H1 (cell line): Measurements from ENCODE around the gene QRICH2. TPM values are rescaled to one million over a fixed set of nuclear protein-coding genes. Genes with fewer than 3 reads are reported as not detected.

Experiments
- CTCF ChIA-PET: fragments of 300-600 bp; sonication (Branson Sonifier 250); formaldehyde crosslinking; loops from one replicate; lab custom pipeline; 2021; ENCODE audit not compliant: partially characterized antibody; lab: Charles Lee
- POLR2A ChIA-PET: fragments of 300-600 bp; sonication (Branson Sonifier 250); formaldehyde crosslinking; loops from one replicate; lab custom pipeline; 2021; ENCODE audit warnings: inconsistent platforms; ENCODE audit not compliant: partially characterized antibody; lab: Charles Lee
- DNase-seq, 2 experiments: peaks; one replicate each; pipeline versions ENCODE4 v3.0.0 to v3.0.0-alpha.2; 2010 to 2022; ENCODE audit warnings: low spot score in 2 of 2, low read depth in 1 of 2, mixed read lengths in 1 of 2
- FAIRE-seq: peaks from 2 replicates; lab custom pipeline; 2011; peaks lifted over from hg19 to GRCh38; lab: Jason Lieb, UNC
- H2AFZ ChIP-seq: 2 replicates; pipeline ENCODE4 v1.8.1; 2012; ENCODE audit warnings: low read length, inconsistent platforms
- H2AK5ac ChIP-seq: 2 replicates; pipeline ENCODE4 v1.6.1; 2013; ENCODE audit warnings: low read depth, low read length
- H2BK120ac ChIP-seq: replicated peaks from 2 replicates; pipeline ENCODE3; 2013; ENCODE audit warnings: low read depth, low read length, inconsistent platforms
- H2BK12ac ChIP-seq: 2 replicates; pipeline ENCODE4 v1.6.1; 2013; ENCODE audit warnings: low read depth, low read length
- H2BK15ac ChIP-seq: 2 replicates; pipeline ENCODE4 v1.6.1; 2013; ENCODE audit warnings: low read length
- H2BK20ac ChIP-seq: 2 replicates; pipeline ENCODE4 v1.6.1; 2013; ENCODE audit warnings: low read length
- H2BK5ac ChIP-seq: 2 replicates; pipeline ENCODE4 v1.6.1; 2013; ENCODE audit warnings: low read depth, low read length
- H3K14ac ChIP-seq: 2 replicates; pipeline ENCODE4 v1.6.1; 2013; ENCODE audit warnings: inconsistent platforms; ENCODE audit not compliant: insufficient read length
- H3K18ac ChIP-seq: 2 replicates; pipeline ENCODE4 v1.6.1; 2013; ENCODE audit warnings: low read length; ENCODE audit errors: extremely low read depth
- H3K23ac ChIP-seq: 2 replicates; pipeline ENCODE4 v1.6.1; 2013; ENCODE audit warnings: inconsistent platforms; ENCODE audit not compliant: insufficient read length
- H3K23me2 ChIP-seq: 2 replicates; pipeline ENCODE4 v1.6.1; 2013; ENCODE audit warnings: low read depth, low read length
- H3K27ac ChIP-seq: 2 replicates; pipeline ENCODE4 v1.6.1; 2011; ENCODE audit warnings: low read depth, low read length, inconsistent platforms
- H3K27me3 ChIP-seq, 4 experiments: replicated peaks in 1 of 4; 1 replicate in 1 of 4; 2 replicates in 3 of 4; pipeline versions ENCODE4 v1.6.1 to v1.8.1; 2011 to 2013; ENCODE audit warnings: low read length in 3 of 4, mild to moderate bottlenecking in 3 of 4, inconsistent platforms in 2 of 4, mixed read lengths in 2 of 4, moderate library complexity in 1 of 4; ENCODE audit not compliant: control insufficient read depth in 3 of 4, insufficient read depth in 3 of 4; ENCODE audit errors: extremely low read depth in 1 of 4
- H3K36me3 ChIP-seq, 4 experiments: 2 replicates each; pipeline versions ENCODE4 v1.6.1 to v1.8.1; 2011 to 2013; ENCODE audit warnings: mild to moderate bottlenecking in 4 of 4, low read length in 3 of 4, moderate library complexity in 2 of 4, control low read depth in 1 of 4, inconsistent platforms in 1 of 4; ENCODE audit not compliant: insufficient read depth in 4 of 4, control insufficient read depth in 2 of 4
- H3K4ac ChIP-seq: replicated peaks from 2 replicates; pipeline ENCODE3; 2013; ENCODE audit warnings: low read length, low read depth, mixed read lengths, inconsistent platforms; ENCODE audit not compliant: insufficient read length
- H3K4me1 ChIP-seq, 4 experiments: replicated peaks in 1 of 4; 1 replicate in 1 of 4; 2 replicates in 3 of 4; pipeline versions ENCODE4 v1.6.1 to v1.8.1; 2011 to 2013; ENCODE audit warnings: low read length in 3 of 4, inconsistent platforms in 2 of 4, mixed read lengths in 1 of 4; ENCODE audit not compliant: insufficient read depth in 4 of 4, control insufficient read depth in 3 of 4
- H3K4me2 ChIP-seq, 2 experiments: 2 replicates each; pipeline versions ENCODE4 v1.6.1 to v1.8.1; 2011 to 2013; ENCODE audit warnings: low read depth in 2 of 2, low read length in 2 of 2, control low read depth in 1 of 2, inconsistent platforms in 1 of 2, mild to moderate bottlenecking in 1 of 2; ENCODE audit not compliant: insufficient read depth in 1 of 2
- H3K4me3 ChIP-seq, 4 experiments: fragments of 200-600, 300-600 bp in 1 of 4; sonication (generic), shearing (Covaris generic), sonication (Bioruptor Twin) in 1 of 4; 2 replicates each; pipeline versions ENCODE4 v1.5.1 to v1.8.1; 2011 to 2016; ENCODE audit warnings: low read length in 4 of 4, low read depth in 3 of 4, control low read depth in 2 of 4, inconsistent platforms in 2 of 4, mild to moderate bottlenecking in 2 of 4, mixed read lengths in 1 of 4, moderate library complexity in 1 of 4; ENCODE audit not compliant: insufficient read depth in 2 of 4; ENCODE audit errors: extremely low read depth in 1 of 4
- H3K56ac ChIP-seq: replicated peaks from 2 replicates; pipeline ENCODE3; 2013; ENCODE audit warnings: low read depth, mild to moderate bottlenecking, mixed read lengths, low read length, inconsistent platforms; ENCODE audit not compliant: insufficient read length
- H3K79me1 ChIP-seq: 2 replicates; pipeline ENCODE4 v1.6.1; 2013; ENCODE audit warnings: low read depth, low read length, control low read depth
- H3K79me2 ChIP-seq, 2 experiments: 2 replicates each; pipeline versions ENCODE4 v1.6.1 to v1.8.1; 2012 to 2013; ENCODE audit warnings: low read length in 2 of 2, mild to moderate bottlenecking in 2 of 2, inconsistent platforms in 1 of 2; ENCODE audit not compliant: insufficient read depth in 2 of 2, control insufficient read depth in 1 of 2
- H3K9ac ChIP-seq, 4 experiments: replicated peaks in 1 of 4; 1 replicate in 1 of 4; 2 replicates in 3 of 4; pipeline versions ENCODE4 v1.6.1 to v1.8.1; 2011 to 2013; ENCODE audit warnings: low read depth in 3 of 4, low read length in 3 of 4, control low read depth in 2 of 4, mild to moderate bottlenecking in 2 of 4, moderate library complexity in 2 of 4, inconsistent platforms in 1 of 4; ENCODE audit errors: extremely low read depth in 1 of 4
- H3K9me3 ChIP-seq, 2 experiments: 2 replicates each; pipeline versions ENCODE4 v1.6.1 to v1.8.1; 2012 to 2013; ENCODE audit warnings: mild to moderate bottlenecking in 2 of 2, moderate library complexity in 2 of 2, control low read depth in 1 of 2, inconsistent platforms in 1 of 2, low read depth in 1 of 2, low read length in 1 of 2, mixed read lengths in 1 of 2; ENCODE audit not compliant: insufficient read depth in 2 of 2
- H4K20me1 ChIP-seq, 2 experiments: replicated peaks in 1 of 2; 2 replicates each; pipeline versions ENCODE3 to v1.8.1; 2011 to 2013; ENCODE audit warnings: inconsistent platforms in 2 of 2, low read length in 2 of 2, mild to moderate bottlenecking in 1 of 2; ENCODE audit not compliant: insufficient read depth in 2 of 2, control insufficient read depth in 1 of 2
- H4K5ac ChIP-seq: 2 replicates; pipeline ENCODE4 v1.6.1; 2013; ENCODE audit warnings: low read length, low read depth, mixed read lengths, inconsistent platforms; ENCODE audit not compliant: insufficient read length
- H4K8ac ChIP-seq: 2 replicates; pipeline ENCODE4 v1.8.0; 2013; ENCODE audit warnings: mild to moderate bottlenecking, moderate library complexity, low read length, inconsistent platforms; ENCODE audit not compliant: insufficient read depth; ENCODE audit errors: extremely low read depth
- H4K91ac ChIP-seq: replicated peaks from 2 replicates; pipeline ENCODE3; 2013; ENCODE audit warnings: low read length, mixed read lengths, inconsistent platforms; ENCODE audit not compliant: insufficient read length
- CHD2 ChIP-seq: IDR thresholded peaks from 2 replicates; pipeline ENCODE4 v1.6.1; 2012; ENCODE audit warnings: low read length, improper control_type of control experiment
- FOSL1 ChIP-seq: IDR thresholded peaks from 2 replicates; pipeline ENCODE4 v1.6.1; 2011; ENCODE audit warnings: mild to moderate bottlenecking, low read depth, low read length, moderate library complexity; ENCODE audit not compliant: insufficient read depth
- JUND ChIP-seq: IDR thresholded peaks from 2 replicates; pipeline ENCODE4 v1.6.1; 2011; ENCODE audit warnings: mild to moderate bottlenecking, improper control_type of control experiment, low read length
- KDM1A ChIP-seq: fragments of 200-600, 300-600 bp; sonication (generic); IDR thresholded peaks from 2 replicates; pipeline ENCODE4 v1.7.1; 2016; ENCODE audit warnings: mild to moderate bottlenecking, low read length, borderline replicate concordance
- NANOG ChIP-seq: IDR thresholded peaks from 2 replicates; pipeline ENCODE4 v1.6.1; 2011; ENCODE audit warnings: low read length, low read depth, mild to moderate bottlenecking, inconsistent platforms; ENCODE audit not compliant: insufficient read depth, poor library complexity, severe bottlenecking
- POLR2AphosphoS5 ChIP-seq: IDR thresholded peaks from 2 replicates; pipeline ENCODE4 v1.6.1; 2011; ENCODE audit warnings: low read depth, low read length
- RBBP5 ChIP-seq: IDR thresholded peaks from 2 replicates; pipeline ENCODE4 v1.7.1; 2012; ENCODE audit warnings: low read depth, mild to moderate bottlenecking, inconsistent platforms, low read length, moderate library complexity, borderline replicate concordance
- SIRT6 ChIP-seq: IDR thresholded peaks from one replicate; pipeline ENCODE4 v1.7.1; 2012; ENCODE audit warnings: low read length, inconsistent platforms
- SP2 ChIP-seq: IDR thresholded peaks from 2 replicates; pipeline ENCODE4 v1.6.1; 2012; ENCODE audit warnings: mild to moderate bottlenecking, low read length, inconsistent platforms
- SP4 ChIP-seq: IDR thresholded peaks from 2 replicates; pipeline ENCODE4 v1.6.1; 2012; ENCODE audit warnings: low read length, inconsistent platforms
- TAF1 ChIP-seq: IDR thresholded peaks from 2 replicates; pipeline ENCODE4 v1.6.1; 2011; ENCODE audit warnings: mild to moderate bottlenecking, low read depth, low read length
- TEAD4 ChIP-seq: IDR thresholded peaks from 2 replicates; pipeline ENCODE4 v1.6.1; 2012; ENCODE audit warnings: low read depth, low read length, inconsistent platforms, mixed read lengths
- ZNF274 ChIP-seq: IDR thresholded peaks from 2 replicates; pipeline ENCODE4 v1.7.0; 2012; ENCODE audit warnings: low read length, borderline replicate concordance; ENCODE audit errors: extremely low read depth
- WGBS, 2 experiments: shearing (Covaris generic) in 1 of 2; methylation state at CpG; one replicate each; pipeline versions ENCODE4 v1.1.6 to v1.1.7; 2013 to 2015; ENCODE audit warnings: low lambda C conversion rate in 2 of 2, mixed read lengths in 2 of 2, inconsistent platforms in 1 of 2, low coverage in 1 of 2, missing lambda C conversion rate in 1 of 2; ENCODE audit not compliant: insufficient replicate concordance in 2 of 2, insufficient coverage in 1 of 2, insufficient read length in 1 of 2; ENCODE audit errors: extremely low coverage in 1 of 2, missing lambda C conversion rate in 1 of 2; 5-methylcytosine and 5-hydroxymethylcytosine counted together
- polyA plus RNA-seq, 7 experiments: library from polyadenylated mRNA; depleted of rRNA in 3 of 7; stranded (reverse) in 5 of 7; unstranded in 2 of 7; fragments of >200 nt in 5 of 7; fragments of 200-250 nt in 2 of 7; gene quantifications; 1 replicate in 5 of 7; 2 replicates in 1 of 7; 4 replicates in 1 of 7; pipeline versions ENCODE4 v1.2.1 to v1.2.3, GENCODE V29; 2011 to 2013; ENCODE audit warnings: missing spikeins in 2 of 7, mixed read lengths in 2 of 7
- total RNA-seq: library from RNA; stranded (reverse); fragmentation: NEBNext Ultra II Directional; extraction: Animal tissue kit (Norgen Biotek cat#: 25700); gene quantifications from 2 replicates; pipeline ENCODE4 v1.2.1, GENCODE V29; 2021
- TF ChIP-seq, protein P1 (sequence below): IDR thresholded peaks from 2 replicates; pipeline ENCODE4 v1.6.1; 2011; ENCODE audit warnings: low read length, improper control_type of control experiment

QRICH2 gene
- total and polyA plus RNA-seq, 2 of the 8 experiments (the other 6 are each of a cell fraction or from before 2014, with no cell fraction given) = 2.8 to 3.8 TPM

DNA sequence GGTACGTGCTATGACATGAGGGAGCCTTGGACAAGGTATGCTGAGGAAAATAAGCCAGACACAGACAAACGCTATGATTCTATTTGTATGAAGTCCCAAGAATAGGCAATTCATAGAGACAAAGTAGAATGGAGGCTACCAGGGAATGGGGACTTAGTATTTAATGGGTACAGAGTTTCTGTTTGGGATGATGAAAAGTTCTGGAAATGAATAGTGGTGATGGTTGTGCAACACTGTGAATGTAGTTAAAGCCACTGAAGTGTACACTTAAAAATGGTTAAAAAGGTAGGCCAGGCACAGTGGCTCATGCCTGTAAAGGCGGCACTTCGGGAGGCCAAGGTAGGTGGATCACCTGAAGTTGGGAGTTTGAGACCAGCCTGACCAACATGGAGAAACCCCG is 42.4 kb upstream of the QRICH2 start:
- H3K79me1 ChIP-seq = peaks cover 4% of the 10 kb centered on the region; the same call in 1 of the 2 replicates
- H3K9me3 ChIP-seq = no peaks in the 10 kb centered on the region
- H3K4me3 ChIP-seq = no peak overlapping the region
- no peak overlapping the region for H4K91ac ChIP-seq
- peaks cover 9% of the 10 kb centered on the region; the same call in 1 of the 2 replicates for H3K23me2 ChIP-seq
- H3K4me2 ChIP-seq = no peak overlapping the region
- H3K4me1 ChIP-seq = peaks cover 0 to 6% (median 0%) of the 10 kb centered on the region in 4 experiments; a peak in 3 of 7 replicates
- no peak overlapping the region for H3K56ac ChIP-seq
- no peak overlapping the region for H2AK5ac ChIP-seq
- no peak overlapping the region for H2BK5ac ChIP-seq
- H3K36me3 ChIP-seq = peaks cover 2 to 16% (median 4%) of the 10 kb centered on the region in 4 experiments; a peak in 5 of 8 replicates
- no peak overlapping the region for H3K23ac ChIP-seq
- no peak overlapping the region for H3K14ac ChIP-seq
- H2BK12ac ChIP-seq = no peak overlapping the region
- H3K4ac ChIP-seq = no peak overlapping the region
- DNase-seq = no peak
- ChIA-PET POLR2A (no interaction called here), CTCF (interaction anchor here (29.3 kb wide), 1 partner anchor 36 kb away, joined by 635 read pairs; the partner anchor contains the start of gene SPHK1)
- WGBS, 2 experiments = 95% methylated on average over 5 of the region's 5 CpGs; no CpG with 5 or more reads in 1 of the 2 experiments
- no peak overlapping the region for H2BK20ac ChIP-seq
- no peak overlapping the region for H3K27ac ChIP-seq
- H3K79me2 ChIP-seq = peaks cover 0 to 10% of the 10 kb centered on the region in 2 experiments; a peak in 1 of 4 replicates
- H3K27me3 ChIP-seq = no peaks in the 10 kb centered on the region
- no peak overlapping the region for H4K5ac ChIP-seq
- H2AFZ ChIP-seq = no peak overlapping the region
- H2BK15ac ChIP-seq = no peak overlapping the region
- peaks cover 0 to 4% of the 10 kb centered on the region in 2 experiments for H4K20me1 ChIP-seq
- H4K8ac ChIP-seq = no peak overlapping the region
- TF ChIP-seq SIRT6 = no peak
- TF ChIP-seq, protein P1, sequence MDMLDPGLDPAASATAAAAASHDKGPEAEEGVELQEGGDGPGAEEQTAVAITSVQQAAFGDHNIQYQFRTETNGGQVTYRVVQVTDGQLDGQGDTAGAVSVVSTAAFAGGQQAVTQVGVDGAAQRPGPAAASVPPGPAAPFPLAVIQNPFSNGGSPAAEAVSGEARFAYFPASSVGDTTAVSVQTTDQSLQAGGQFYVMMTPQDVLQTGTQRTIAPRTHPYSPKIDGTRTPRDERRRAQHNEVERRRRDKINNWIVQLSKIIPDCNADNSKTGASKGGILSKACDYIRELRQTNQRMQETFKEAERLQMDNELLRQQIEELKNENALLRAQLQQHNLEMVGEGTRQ = no peak
- no peak for TF ChIP-seq RBBP5
- TF ChIP-seq CHD2 = no peak
- no peak for TF ChIP-seq POLR2AphosphoS5
- TF ChIP-seq ZNF274 = no peak
- TF ChIP-seq SP2 = no peak
- TF ChIP-seq SP4 = no peak
- TF ChIP-seq JUND = no peak
- TF ChIP-seq KDM1A = no peak
- no peak for TF ChIP-seq TAF1
- TF ChIP-seq FOSL1 = no peak
- TF ChIP-seq TEAD4 = no peak
- TF ChIP-seq NANOG = no peak
- no peak for FAIRE-seq
- no peak overlapping the region for H3K9ac ChIP-seq
- H3K18ac ChIP-seq = no peak overlapping the region
- H2BK120ac ChIP-seq = no peak overlapping the region
